Measurements from ENCODE around the gene DPP7. TPM values are rescaled to one million over a fixed set of nuclear protein-coding genes. Genes with fewer than 3 reads are reported as not detected.

DPP7 gene
- total and polyA plus RNA-seq, 7 donors, result 26.6 to 158 (median 91.3) TPM

GRCh38 chr9:137068539-137069507 is 45.7 kb downstream of the DPP7 start:
- intact Hi-C loops (cut with DNase I), result loop anchor here (5.0 kb wide), 1 partner anchor 42 kb away; the partner anchor contains the start of gene ABCA2
- Histone ChIP-seq H3K4me1 (peaks cover 0 to 24% (median 18%) of the 10 kb centered on the region in 4 donors), H3K27ac (no peak overlapping the region)

GRCh38 chr9:137067860-137068538 is 46.5 kb downstream of the DPP7 start:
- H3K36me3 ChIP-seq, result no peaks in the 10 kb centered on the region
- TF ChIP-seq POLR2A (IDR thresholded peaks at IDR 0.05) (no peak), CTCF (IDR thresholded peaks at IDR 0.05) (peak; percentile 50 to 86 (median 77))
- peaks cover 0 to 26% (median 20%) of the 10 kb centered on the region in 4 donors for H3K4me1 ChIP-seq
- no peak overlapping the region for H3K4me3 ChIP-seq
- 40 to 55% methylated on average over 12 of the region's 12 CpGs for WGBS, 2 donors
- DNase-seq, result peak; percentile 88
- no peaks in the 10 kb centered on the region for H3K9me3 ChIP-seq
- no peak overlapping the region for H3K27ac ChIP-seq
- peaks cover 18 to 36% (median 32%) of the 10 kb centered on the region in 3 donors for H3K27me3 ChIP-seq
- intact Hi-C loops (cut with DNase I), result loop anchor here (1.0 to 5.0 kb wide), 2 partner anchors 22 to 41 kb away; partner anchors contain the start of genes ABCA2 and NPDC1

More at GRCh38 chr9:137068539-137069507, 45.7 kb downstream of the DPP7 start:
- Histone ChIP-seq H3K27me3 (peaks cover 18 to 36% (median 30%) of the 10 kb centered on the region in 3 donors), H3K9me3 (no peaks in the 10 kb centered on the region), H3K36me3 (no peaks in the 10 kb centered on the region), H3K4me3 (no peak overlapping the region)
- DNase-seq, result no peak
- no peak for TF ChIP-seq CTCF (IDR thresholded peaks at IDR 0.05)
- TF ChIP-seq EP300 (IDR thresholded peaks at IDR 0.05), result no peak
- no peak for TF ChIP-seq POLR2AphosphoS5 (IDR thresholded peaks at IDR 0.05)
- no peak for TF ChIP-seq POLR2A (IDR thresholded peaks at IDR 0.05)
- 86 to 93% methylated on average over 17 of the region's 17 CpGs for WGBS, 2 donors

GRCh38 chr9:137066096-137066861 is 48.3 kb downstream of the DPP7 start:
- no peak for DNase-seq
- WGBS, 2 donors, result 86 to 94% methylated on average over 26 of the region's 26 CpGs
- TF ChIP-seq POLR2A (IDR thresholded peaks at IDR 0.05) (no peak), CTCF (IDR thresholded peaks at IDR 0.05) (no peak), POLR2AphosphoS5 (IDR thresholded peaks at IDR 0.05) (no peak), EP300 (IDR thresholded peaks at IDR 0.05) (no peak)
- intact Hi-C loops (cut with DNase I), result loop anchor here (5.0 kb wide), 1 partner anchor 39 kb away; the partner anchor contains the start of gene ABCA2
- Histone ChIP-seq H3K36me3 (no peaks in the 10 kb centered on the region), H3K9me3 (no peaks in the 10 kb centered on the region), H3K27me3 (peaks cover 18 to 36% (median 32%) of the 10 kb centered on the region in 3 donors), H3K4me1 (peaks cover 0 to 26% (median 18%) of the 10 kb centered on the region in 4 donors), H3K4me3 (no peak overlapping the region), H3K27ac (no peak overlapping the region)

DNA sequence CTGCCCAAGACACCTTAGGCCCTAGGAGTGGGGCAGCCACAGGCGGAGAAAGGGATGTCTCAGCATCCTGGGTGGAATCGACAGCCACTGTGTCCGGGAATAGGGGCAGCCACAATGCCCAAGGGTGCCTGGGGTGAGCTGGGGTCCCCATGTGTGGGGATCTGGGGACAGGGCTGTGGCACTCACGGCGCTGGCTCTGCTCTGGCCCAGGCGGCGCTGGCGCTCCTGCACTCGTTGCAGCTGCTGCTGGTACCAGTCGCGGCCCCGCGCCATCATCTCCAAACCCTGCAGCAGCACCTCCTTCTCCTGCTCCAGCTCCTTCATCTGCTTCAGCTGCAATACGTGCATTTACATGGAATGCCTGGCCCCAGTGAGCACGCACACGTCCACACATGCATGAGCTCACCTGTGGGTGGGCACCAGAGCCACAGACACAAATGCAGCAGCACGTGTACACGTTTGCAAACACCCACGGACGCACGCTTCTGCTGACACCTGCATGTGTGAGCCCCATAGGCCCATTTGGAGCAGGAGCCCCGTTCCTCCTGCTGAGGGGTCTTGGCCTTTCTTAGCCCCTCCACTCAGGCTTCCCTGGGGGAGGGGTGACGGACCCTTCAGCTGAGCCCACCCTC is 49.1 kb downstream of the DPP7 start:
- no peaks in the 10 kb centered on the region for H3K36me3 ChIP-seq
- H3K4me1 ChIP-seq, result peaks cover 0 to 22% (median 14%) of the 10 kb centered on the region in 4 donors
- TF ChIP-seq POLR2A (IDR thresholded peaks at IDR 0.05) (no peak), EP300 (IDR thresholded peaks at IDR 0.05) (no peak), CTCF (IDR thresholded peaks at IDR 0.05) (no peak), POLR2AphosphoS5 (IDR thresholded peaks at IDR 0.05) (no peak)
- intact Hi-C loops (cut with DNase I), result loop anchor here (5.0 kb wide), 1 partner anchor 38 kb away; the partner anchor contains the start of gene ABCA2
- no peak for DNase-seq
- H3K4me3 ChIP-seq, result no peak overlapping the region
- 93 to 94% methylated on average over 23 of the region's 23 CpGs for WGBS, 2 donors
- H3K27me3 ChIP-seq, result peaks cover 18 to 36% (median 32%) of the 10 kb centered on the region in 3 donors
- no peak overlapping the region for H3K27ac ChIP-seq
- H3K9me3 ChIP-seq, result no peaks in the 10 kb centered on the region

All from sigmoid colon (tissue), 7 donors.